ENCODE data around the gene OCLN.
"Not testable (repeated sequence)": the region's sequence is repeated elsewhere in the genome, so short reads cannot be mapped to it uniquely, and the experiment has no call there.

The OCLN gene

GRCh38 chr5:69491027-69491426 lies 1.6 kb upstream of the OCLN start:
- DNase-seq (ENCODE audit: low read depth in 2 of 2) = no peak

GRCh38 chr5:69491838-69492390 lies 676 bp upstream of the OCLN start:
- DNase-seq (ENCODE audit: low read depth in 2 of 2) = no peak

DNA sequence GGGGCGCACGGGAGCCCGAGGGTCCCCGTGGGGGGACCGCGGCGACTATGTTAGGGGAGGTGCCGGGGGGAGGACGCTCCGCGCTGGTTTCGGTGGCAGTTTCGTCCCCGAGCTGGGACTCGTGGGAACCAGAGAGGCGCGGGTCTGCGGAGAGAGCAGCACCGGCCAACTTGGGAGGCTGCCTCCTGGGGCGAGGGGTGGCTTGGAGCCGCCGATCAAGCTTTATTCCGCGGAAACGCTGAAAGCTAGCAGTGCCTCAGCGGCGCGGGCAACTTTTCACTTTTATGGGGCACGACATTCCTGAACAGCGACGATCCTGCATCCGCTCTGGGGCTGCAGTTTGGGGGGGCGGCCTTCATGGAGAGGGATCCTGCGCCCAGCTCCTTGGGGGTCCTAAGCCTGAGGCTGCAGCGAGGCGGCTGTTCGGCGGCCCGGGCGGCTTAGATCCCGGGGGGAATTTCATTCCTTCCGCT lies 369 bp downstream of the OCLN start:
- peak in 1 of 2 donors; percentile 4 for DNase-seq (ENCODE audit: low read depth in 2 of 2)

- no peak for DNase-seq (ENCODE audit: low read depth in 2 of 2)
These were observed 975 bp downstream of the OCLN start for GRCh38 chr5:69493396-69494133.

GRCh38 chr5:69494452-69494851 lies 1.9 kb downstream of the OCLN start:
- no peak for DNase-seq (ENCODE audit: low read depth in 2 of 2)

DNA sequence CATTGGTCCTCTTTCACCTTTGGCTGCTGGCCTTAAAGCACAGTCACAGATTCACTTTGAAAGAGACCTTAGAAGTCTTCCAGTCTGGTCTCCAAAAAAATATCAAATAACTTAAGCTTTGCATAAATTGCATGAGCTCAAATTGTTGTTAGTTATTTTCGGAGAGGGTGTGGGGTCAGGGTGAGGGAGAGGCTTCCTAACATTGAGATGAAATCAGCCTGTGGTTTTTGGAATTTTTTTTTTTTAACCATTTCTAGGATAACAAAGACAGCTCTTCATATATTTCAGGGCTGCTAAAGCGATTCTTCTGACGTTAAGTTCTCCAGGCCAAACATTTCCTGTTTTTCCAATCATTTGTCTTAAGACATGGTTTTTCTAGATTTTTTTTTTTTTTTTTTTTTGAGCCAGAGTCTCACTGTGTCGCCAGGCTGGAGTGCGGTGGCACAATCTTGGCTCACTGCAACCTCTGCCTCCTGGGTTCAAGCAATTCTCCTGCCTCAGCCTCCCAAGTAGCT lies 4.5 kb downstream of the OCLN start:
- no peak for DNase-seq (ENCODE audit: low read depth in 2 of 2)

DNA sequence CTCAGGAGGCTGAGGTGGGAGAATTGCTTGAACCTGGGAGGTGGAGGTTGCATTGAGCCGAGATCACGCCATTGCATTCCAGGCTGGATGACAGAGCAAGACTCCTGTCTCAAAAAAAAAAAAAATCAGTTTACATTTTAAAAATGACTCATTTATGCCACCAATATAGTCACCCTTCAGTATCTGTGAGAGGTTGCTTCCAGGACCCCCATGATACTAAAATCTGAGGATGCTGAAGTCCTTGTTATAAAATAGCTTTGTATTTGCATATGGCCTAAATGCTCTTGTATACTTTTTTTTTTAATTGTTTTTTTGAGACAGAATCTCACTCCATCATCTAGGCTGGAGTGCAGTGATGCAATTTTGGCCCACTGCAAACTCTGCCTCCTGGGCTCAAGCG lies 5.8 kb downstream of the OCLN start:
- DNase-seq (ENCODE audit: low read depth in 2 of 2) = no peak

DNA sequence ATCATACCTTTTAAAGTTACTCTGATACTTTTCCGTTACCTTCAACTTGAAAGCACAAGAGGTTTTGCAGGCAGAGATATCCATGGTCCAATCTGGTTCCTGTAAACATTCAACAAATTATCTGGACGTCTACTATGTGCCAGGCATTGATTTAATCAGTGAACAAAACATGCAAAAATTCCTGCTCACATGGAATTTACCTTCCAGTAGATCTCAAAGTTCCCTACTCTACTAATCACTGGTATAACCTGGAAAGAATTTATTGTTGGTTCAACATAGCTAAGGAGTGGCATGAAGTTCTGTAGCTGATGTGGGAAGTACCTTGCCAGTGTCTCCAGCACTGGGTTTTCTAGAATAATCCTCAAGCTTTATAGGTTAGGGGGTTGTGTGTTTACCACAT lies 9.8 kb downstream of the OCLN start:
- no peak for DNase-seq (ENCODE audit: low read depth in 2 of 2)

DNA sequence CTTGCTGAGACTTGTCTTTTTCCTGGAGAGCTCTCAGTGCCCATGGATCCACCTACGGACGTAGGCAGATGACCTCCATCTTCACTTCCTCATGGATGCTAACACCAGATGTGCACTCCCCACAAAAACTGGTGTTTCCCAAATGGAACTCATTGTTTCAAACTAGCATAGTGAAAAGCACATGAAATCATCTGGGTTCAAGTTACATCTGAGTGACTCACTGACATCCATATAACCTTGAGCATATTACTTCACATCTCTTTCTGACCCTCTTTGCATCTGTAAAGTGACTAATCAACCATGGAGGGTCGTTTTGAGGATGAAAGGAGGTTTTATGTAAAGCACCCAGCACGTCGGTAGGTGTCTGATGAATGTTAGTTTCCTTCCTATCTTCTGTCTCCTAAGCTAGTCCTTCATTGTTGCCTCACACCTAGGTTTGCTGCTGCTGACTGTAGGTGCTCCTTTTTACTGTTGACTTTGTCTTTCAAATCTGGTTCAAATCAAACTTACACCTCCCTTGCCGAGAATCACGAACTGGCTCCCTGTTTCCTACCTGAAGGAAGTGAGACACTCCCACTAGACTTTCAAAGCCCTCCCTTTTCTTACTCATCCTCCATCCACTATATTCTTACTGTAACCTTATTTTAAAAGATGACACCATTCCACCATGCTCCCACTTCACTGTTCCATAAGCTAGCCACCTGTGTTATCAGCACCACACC lies 10.3 kb downstream of the OCLN start:
- DNase-seq (ENCODE audit: low read depth in 2 of 2) = no peak

DNA sequence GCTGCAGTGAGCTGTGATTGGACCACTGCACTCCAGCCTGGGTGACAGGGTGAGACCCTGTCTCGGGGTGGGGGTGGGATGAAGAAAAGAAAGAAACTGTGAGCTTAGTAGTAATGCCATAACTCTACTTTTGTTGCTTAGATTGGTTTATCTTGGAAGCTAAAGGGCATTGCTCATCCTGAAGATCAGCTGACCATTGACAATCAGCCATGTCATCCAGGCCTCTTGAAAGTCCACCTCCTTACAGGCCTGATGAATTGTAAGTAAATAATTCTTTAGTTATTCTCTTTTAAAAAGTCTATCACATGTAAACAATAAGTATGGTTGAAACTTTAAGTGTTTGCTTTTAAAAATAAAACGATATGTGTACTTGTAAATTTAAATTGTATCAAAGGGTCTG lies 11.4 kb downstream of the OCLN start:
- DNase-seq (ENCODE audit: low read depth in 2 of 2) = no peak

- no peak for DNase-seq (ENCODE audit: low read depth in 2 of 2)
These were observed 12.7 kb downstream of the OCLN start for GRCh38 chr5:69505306-69505705.

DNA sequence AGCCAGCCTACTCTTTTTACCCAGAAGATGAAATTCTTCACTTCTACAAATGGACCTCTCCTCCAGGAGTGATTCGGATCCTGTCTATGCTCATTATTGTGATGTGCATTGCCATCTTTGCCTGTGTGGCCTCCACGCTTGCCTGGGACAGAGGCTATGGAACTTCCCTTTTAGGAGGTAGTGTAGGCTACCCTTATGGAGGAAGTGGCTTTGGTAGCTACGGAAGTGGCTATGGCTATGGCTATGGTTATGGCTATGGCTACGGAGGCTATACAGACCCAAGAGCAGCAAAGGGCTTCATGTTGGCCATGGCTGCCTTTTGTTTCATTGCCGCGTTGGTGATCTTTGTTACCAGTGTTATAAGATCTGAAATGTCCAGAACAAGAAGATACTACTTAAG lies 16.6 kb downstream of the OCLN start:
- no peak for DNase-seq (ENCODE audit: low read depth in 2 of 2)

DNA sequence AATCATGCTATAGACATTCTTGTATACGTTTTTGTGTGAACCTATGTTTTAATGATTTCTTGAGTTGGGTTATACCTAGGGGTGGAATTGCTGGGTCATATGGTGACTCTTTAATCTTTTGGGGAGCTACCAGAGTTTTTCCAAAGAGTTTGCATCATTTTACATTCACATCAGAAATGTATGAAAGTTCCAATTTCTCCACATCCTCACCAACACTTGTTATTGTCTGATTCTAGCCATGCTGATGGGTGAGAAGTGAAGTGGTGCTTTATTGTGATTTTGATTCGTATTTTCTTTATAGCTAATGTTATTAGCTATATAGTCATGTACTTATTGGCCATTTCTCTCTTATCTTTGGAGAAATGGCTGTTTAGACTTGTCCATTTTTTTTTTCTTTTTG lies 18.1 kb downstream of the OCLN start:
- DNase-seq (ENCODE audit: low read depth in 2 of 2) = no peak

- no peak for DNase-seq (ENCODE audit: low read depth in 2 of 2)
These were observed 20.2 kb downstream of the OCLN start for GRCh38 chr5:69512740-69513260.

GRCh38 chr5:69515570-69515969 lies 23.0 kb downstream of the OCLN start:
- DNase-seq (ENCODE audit: low read depth in 2 of 2) = not testable (repeated sequence)

GRCh38 chr5:69516769-69517168 lies 24.2 kb downstream of the OCLN start:
- no peak for DNase-seq (ENCODE audit: low read depth in 2 of 2)

- no peak for DNase-seq (ENCODE audit: low read depth in 2 of 2)
These were observed 25.2 kb downstream of the OCLN start for GRCh38 chr5:69517763-69518212.

DNA sequence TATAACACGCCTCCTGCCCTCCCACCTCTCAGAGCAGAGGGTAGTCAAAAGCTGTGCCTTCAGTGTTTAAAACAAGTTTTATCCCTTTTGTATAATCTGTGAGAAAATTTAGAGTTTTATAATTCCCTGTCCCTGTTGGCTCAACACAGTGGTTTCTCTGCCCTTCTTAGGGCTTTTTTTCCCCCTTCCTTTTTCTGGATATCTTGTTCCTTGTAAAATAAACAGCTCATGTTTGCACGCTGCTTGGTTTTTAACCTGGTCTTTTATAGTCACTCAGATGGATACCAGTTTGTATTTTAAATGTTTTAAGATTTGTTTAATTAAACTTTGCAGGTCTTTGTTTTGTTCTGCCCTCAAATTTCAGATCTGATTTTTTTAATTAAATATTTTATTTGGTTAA lies 26.7 kb downstream of the OCLN start:
- DNase-seq (ENCODE audit: low read depth in 2 of 2) = no peak

DNA sequence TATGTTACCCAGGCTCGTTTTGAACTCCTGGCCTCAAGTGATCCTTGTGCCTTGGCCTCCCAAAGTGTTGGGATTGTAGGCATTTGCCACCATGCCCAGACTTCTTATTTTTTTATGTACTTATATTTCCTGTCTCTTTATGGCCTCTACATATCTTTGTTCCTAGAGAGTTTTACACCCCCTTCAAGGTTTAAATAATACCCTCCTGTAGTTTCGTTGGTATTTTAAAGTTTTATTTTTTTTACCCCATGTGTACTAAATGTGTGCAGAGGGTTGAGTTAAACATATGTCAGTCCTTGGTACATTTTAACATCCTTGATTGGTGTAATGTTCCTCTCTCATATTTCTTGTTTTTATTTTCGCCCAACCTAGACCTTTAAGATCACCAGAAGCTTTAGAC lies 29.4 kb downstream of the OCLN start:
- no peak for DNase-seq (ENCODE audit: low read depth in 2 of 2)

- no peak for DNase-seq (ENCODE audit: low read depth in 2 of 2)
These were observed 32.9 kb downstream of the OCLN start for GRCh38 chr5:69525490-69525889.

- DNase-seq (ENCODE audit: low read depth in 2 of 2) = no peak
These were observed 34.1 kb downstream of the OCLN start for GRCh38 chr5:69526660-69527059.

GRCh38 chr5:69527128-69527770 lies 34.7 kb downstream of the OCLN start:
- DNase-seq (ENCODE audit: low read depth in 2 of 2) = no peak

Measured in activated CD4-positive, alpha-beta T cell treated with anti-CD3 and anti-CD28 coated beads for 24 hours (primary cell).